ENCODE measurements around the gene STXBP2. TPM values are rescaled to one million over a fixed set of nuclear protein-coding genes. Genes with fewer than 3 reads are reported as not detected.
A peak's percentile ranks its signal among the peaks of the same experiment; 100 is the strongest.
"Not testable (repeated sequence)": the region's sequence is repeated elsewhere in the genome, so short reads cannot be mapped to it uniquely, and the experiment has no call there.

The STXBP2 gene
- polyA plus RNA-seq, 3 donors: 61.3 to 86.4 (median 75.4) TPM

- DNase-seq (ENCODE audit: extremely low read depth in 1 of 11, low read depth in 9 of 11, low spot score in 4 of 11): not testable (repeated sequence)
Observed at GRCh38 chr19:7643629-7644549, 7.0 kb downstream of the STXBP2 start.

GRCh38 chr19:7644550-7644877, 7.6 kb downstream of the STXBP2 start:
- no peak for DNase-seq (ENCODE audit: extremely low read depth in 1 of 11, low read depth in 9 of 11, low spot score in 4 of 11)

GRCh38 chr19:7645163-7645562, 8.3 kb downstream of the STXBP2 start:
- DNase-seq (ENCODE audit: extremely low read depth in 1 of 11, low read depth in 9 of 11, low spot score in 4 of 11): no peak

GRCh38 chr19:7645656-7646425, 8.9 kb downstream of the STXBP2 start:
- DNase-seq (ENCODE audit: extremely low read depth in 1 of 11, low read depth in 9 of 11, low spot score in 4 of 11): no peak

- no peak for DNase-seq (ENCODE audit: extremely low read depth in 1 of 11, low read depth in 9 of 11, low spot score in 4 of 11)
Observed at GRCh38 chr19:7646426-7646700, 9.5 kb downstream of the STXBP2 start.

- DNase-seq (ENCODE audit: extremely low read depth in 1 of 11, low read depth in 9 of 11, low spot score in 4 of 11): no peak
Observed at GRCh38 chr19:7647156-7647555, 10.2 kb downstream of the STXBP2 start.

- DNase-seq (ENCODE audit: extremely low read depth in 1 of 11, low read depth in 9 of 11, low spot score in 4 of 11): no peak
Observed at GRCh38 chr19:7648265-7649014, 11.5 kb downstream of the STXBP2 start.

- no peak for DNase-seq (ENCODE audit: extremely low read depth in 1 of 11, low read depth in 9 of 11, low spot score in 4 of 11)
Observed at GRCh38 chr19:7650148-7650547, 13.2 kb downstream of the STXBP2 start.

- DNase-seq (ENCODE audit: extremely low read depth in 1 of 11, low read depth in 9 of 11, low spot score in 4 of 11): peak; percentile 55 to 81 (median 75)
Observed at GRCh38 chr19:7652061-7652641, 15.2 kb downstream of the STXBP2 start.

- no peak for DNase-seq (ENCODE audit: extremely low read depth in 1 of 11, low read depth in 9 of 11, low spot score in 4 of 11)
Observed at GRCh38 chr19:7654401-7654800, 17.5 kb downstream of the STXBP2 start.

- no peak for DNase-seq (ENCODE audit: extremely low read depth in 1 of 11, low read depth in 9 of 11, low spot score in 4 of 11)
Observed at GRCh38 chr19:7655581-7655980, 18.7 kb downstream of the STXBP2 start.

GRCh38 chr19:7657131-7657751, 20.3 kb downstream of the STXBP2 start:
- no peak for DNase-seq (ENCODE audit: extremely low read depth in 1 of 11, low read depth in 9 of 11, low spot score in 4 of 11)

GRCh38 chr19:7658219-7658686, 21.3 kb downstream of the STXBP2 start:
- DNase-seq (ENCODE audit: extremely low read depth in 1 of 11, low read depth in 9 of 11, low spot score in 4 of 11): no peak

- no peak for DNase-seq (ENCODE audit: extremely low read depth in 1 of 11, low read depth in 9 of 11, low spot score in 4 of 11)
Observed at GRCh38 chr19:7661744-7662538, 25.0 kb downstream of the STXBP2 start.

- DNase-seq (ENCODE audit: extremely low read depth in 1 of 11, low read depth in 9 of 11, low spot score in 4 of 11): no peak
Observed at GRCh38 chr19:7662657-7663056, 25.7 kb downstream of the STXBP2 start.

GRCh38 chr19:7663706-7664105, 26.8 kb downstream of the STXBP2 start:
- no peak for DNase-seq (ENCODE audit: extremely low read depth in 1 of 11, low read depth in 9 of 11, low spot score in 4 of 11)

GRCh38 chr19:7665076-7665475, 28.2 kb downstream of the STXBP2 start:
- no peak for DNase-seq (ENCODE audit: extremely low read depth in 1 of 11, low read depth in 9 of 11, low spot score in 4 of 11)

GRCh38 chr19:7668842-7669241, 31.9 kb downstream of the STXBP2 start, which contains the start of gene RETN:
RETN (plus strand) TSS chr19:7669049; CDS start chr19:7669327, 278 bp downstream.
- DNase-seq (ENCODE audit: extremely low read depth in 1 of 11, low read depth in 9 of 11, low spot score in 4 of 11): no peak

Measured in renal cortex interstitium (tissue), 11 donors.